Measurements from ENCODE around the gene SIGLEC12. TPM values are rescaled to one million over a fixed set of nuclear protein-coding genes. Genes with fewer than 3 reads are reported as not detected.

The SIGLEC12 gene
- total and polyA plus RNA-seq, 9 of the 15 experiments (the other 6 are each of a cell fraction or from before 2014, with no cell fraction given) = 0.08 to 1.3 (median 0.54) TPM

DNA sequence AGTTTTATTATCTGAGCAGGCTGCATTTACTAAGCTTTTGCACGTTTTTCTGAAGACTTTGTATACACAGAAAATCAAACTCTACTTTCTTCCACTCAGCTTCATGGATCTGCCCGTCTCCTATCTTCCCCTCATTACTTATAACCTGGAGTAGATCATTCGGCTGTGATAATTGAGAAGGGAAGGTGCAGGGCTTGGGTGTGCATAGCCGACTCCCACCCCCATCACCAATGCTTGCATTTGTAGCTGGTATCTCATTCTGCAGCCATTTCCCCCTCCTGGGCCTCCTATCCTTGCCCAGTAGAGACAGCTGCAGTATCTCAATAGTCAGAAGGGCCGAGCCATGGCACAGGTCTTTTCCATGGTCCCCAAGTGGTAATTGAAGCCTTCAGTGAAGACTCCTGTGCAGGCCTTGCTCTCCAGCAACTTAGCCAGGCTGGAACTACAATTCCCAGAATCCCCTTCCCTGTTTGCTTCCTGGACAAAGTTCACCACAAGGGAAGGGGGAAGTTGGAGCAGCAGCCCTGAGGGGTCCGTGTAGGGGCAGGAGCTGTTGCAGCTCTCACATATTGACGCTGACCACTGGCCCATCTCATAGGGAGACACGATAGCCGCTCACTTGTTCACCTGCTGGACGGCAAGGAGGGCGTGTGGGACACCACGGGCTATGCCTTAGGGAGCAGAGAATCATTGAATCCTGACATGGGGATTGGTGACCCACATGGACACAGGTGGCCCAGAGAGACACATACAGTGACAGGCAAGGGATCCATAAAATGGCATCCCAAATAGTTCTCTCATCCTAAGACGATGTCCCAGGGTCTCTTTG lies 41.2 kb downstream of the SIGLEC12 start (continued):
- TF ChIP-seq, protein P1, sequence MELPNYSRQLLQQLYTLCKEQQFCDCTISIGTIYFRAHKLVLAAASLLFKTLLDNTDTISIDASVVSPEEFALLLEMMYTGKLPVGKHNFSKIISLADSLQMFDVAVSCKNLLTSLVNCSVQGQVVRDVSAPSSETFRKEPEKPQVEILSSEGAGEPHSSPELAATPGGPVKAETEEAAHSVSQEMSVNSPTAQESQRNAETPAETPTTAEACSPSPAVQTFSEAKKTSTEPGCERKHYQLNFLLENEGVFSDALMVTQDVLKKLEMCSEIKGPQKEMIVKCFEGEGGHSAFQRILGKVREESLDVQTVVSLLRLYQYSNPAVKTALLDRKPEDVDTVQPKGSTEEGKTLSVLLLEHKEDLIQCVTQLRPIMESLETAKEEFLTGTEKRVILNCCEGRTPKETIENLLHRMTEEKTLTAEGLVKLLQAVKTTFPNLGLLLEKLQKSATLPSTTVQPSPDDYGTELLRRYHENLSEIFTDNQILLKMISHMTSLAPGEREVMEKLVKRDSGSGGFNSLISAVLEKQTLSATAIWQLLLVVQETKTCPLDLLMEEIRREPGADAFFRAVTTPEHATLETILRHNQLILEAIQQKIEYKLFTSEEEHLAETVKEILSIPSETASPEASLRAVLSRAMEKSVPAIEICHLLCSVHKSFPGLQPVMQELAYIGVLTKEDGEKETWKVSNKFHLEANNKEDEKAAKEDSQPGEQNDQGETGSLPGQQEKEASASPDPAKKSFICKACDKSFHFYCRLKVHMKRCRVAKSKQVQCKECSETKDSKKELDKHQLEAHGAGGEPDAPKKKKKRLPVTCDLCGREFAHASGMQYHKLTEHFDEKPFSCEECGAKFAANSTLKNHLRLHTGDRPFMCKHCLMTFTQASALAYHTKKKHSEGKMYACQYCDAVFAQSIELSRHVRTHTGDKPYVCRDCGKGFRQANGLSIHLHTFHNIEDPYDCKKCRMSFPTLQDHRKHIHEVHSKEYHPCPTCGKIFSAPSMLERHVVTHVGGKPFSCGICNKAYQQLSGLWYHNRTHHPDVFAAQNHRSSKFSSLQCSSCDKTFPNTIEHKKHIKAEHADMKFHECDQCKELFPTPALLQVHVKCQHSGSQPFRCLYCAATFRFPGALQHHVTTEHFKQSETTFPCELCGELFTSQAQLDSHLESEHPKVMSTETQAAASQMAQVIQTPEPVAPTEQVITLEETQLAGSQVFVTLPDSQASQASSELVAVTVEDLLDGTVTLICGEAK (IDR thresholded peaks at IDR 0.05) = peak; percentile 98
- TF ChIP-seq, protein P1 (CRISPR knock-in tag; IDR thresholded peaks at IDR 0.05) = no peak
- TF ChIP-seq ERF (CRISPR knock-in tag; IDR thresholded peaks at IDR 0.05) (peak; percentile 80; the same call in 1 of the 2 replicates), NCOA2 (IDR thresholded peaks at IDR 0.05; ENCODE audit: partially characterized antibody in 2 of 2) (no peak), NR2C1 (IDR thresholded peaks at IDR 0.05) (peak; percentile 100), NR2C1 (tag; IDR thresholded peaks at IDR 0.05) (peak; percentile 100), YBX1 (IDR thresholded peaks at IDR 0.05) (no peak), ZNF146 (CRISPR knock-in tag; IDR thresholded peaks at IDR 0.05; ENCODE audit: unreplicated experiment) (no peak), ESRRA (IDR thresholded peaks at IDR 0.05; ENCODE audit: borderline replicate concordance, low read depth) (peak; percentile 59; the same call in 1 of the 2 replicates), SP1 (CRISPR knock-in tag; IDR thresholded peaks at IDR 0.05) (peak; percentile 29; the same call in 1 of the 2 replicates)
- TF ChIP-seq, protein P2, sequence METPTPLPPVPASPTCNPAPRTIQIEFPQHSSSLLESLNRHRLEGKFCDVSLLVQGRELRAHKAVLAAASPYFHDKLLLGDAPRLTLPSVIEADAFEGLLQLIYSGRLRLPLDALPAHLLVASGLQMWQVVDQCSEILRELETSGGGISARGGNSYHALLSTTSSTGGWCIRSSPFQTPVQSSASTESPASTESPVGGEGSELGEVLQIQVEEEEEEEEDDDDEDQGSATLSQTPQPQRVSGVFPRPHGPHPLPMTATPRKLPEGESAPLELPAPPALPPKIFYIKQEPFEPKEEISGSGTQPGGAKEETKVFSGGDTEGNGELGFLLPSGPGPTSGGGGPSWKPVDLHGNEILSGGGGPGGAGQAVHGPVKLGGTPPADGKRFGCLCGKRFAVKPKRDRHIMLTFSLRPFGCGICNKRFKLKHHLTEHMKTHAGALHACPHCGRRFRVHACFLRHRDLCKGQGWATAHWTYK (CRISPR knock-in tag; IDR thresholded peaks at IDR 0.05) = peak; percentile 72; the same call in 1 of the 2 replicates
- TF ChIP-seq, protein P3, sequence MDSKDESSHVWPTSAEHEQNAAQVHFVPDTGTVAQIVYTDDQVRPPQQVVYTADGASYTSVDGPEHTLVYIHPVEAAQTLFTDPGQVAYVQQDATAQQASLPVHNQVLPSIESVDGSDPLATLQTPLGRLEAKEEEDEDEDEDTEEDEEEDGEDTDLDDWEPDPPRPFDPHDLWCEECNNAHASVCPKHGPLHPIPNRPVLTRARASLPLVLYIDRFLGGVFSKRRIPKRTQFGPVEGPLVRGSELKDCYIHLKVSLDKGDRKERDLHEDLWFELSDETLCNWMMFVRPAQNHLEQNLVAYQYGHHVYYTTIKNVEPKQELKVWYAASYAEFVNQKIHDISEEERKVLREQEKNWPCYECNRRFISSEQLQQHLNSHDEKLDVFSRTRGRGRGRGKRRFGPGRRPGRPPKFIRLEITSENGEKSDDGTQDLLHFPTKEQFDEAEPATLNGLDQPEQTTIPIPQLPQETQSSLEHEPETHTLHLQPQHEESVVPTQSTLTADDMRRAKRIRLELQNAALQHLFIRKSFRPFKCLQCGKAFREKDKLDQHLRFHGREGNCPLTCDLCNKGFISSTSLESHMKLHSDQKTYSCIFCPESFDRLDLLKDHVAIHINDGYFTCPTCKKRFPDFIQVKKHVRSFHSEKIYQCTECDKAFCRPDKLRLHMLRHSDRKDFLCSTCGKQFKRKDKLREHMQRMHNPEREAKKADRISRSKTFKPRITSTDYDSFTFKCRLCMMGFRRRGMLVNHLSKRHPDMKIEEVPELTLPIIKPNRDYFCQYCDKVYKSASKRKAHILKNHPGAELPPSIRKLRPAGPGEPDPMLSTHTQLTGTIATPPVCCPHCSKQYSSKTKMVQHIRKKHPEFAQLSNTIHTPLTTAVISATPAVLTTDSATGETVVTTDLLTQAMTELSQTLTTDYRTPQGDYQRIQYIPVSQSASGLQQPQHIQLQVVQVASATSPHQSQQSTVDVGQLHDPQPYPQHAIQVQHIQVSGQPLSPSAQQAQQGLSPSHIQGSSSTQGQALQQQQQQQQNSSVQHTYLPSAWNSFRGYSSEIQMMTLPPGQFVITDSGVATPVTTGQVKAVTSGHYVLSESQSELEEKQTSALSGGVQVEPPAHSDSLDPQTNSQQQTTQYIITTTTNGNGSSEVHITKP (IDR thresholded peaks at IDR 0.05; ENCODE audit: partially characterized antibody) = peak; percentile 15

Measured in K562 (cell line).